ENCODE measurements around the gene TP53.

The TP53 gene

GRCh38 chr17:7706631-7707354 is 19.5 kb upstream of the TP53 start:
- DNase-seq (ENCODE audit: low spot score) = no peak

- DNase-seq (ENCODE audit: low spot score) = no peak
These were observed 18.3 kb upstream of the TP53 start for GRCh38 chr17:7705269-7706255.

- peak; percentile 63 for DNase-seq (ENCODE audit: low spot score)
These were observed 17.4 kb upstream of the TP53 start, which contains the start of gene EFNB3 for GRCh38 chr17:7704601-7705268. TSS of gene EFNB3 (plus strand) at chr17:7705202. CDS start at chr17:7705599, 397 bp downstream.

- peak; percentile 76 for DNase-seq (ENCODE audit: low spot score)
These were observed 16.5 kb upstream of the TP53 start for GRCh38 chr17:7703584-7704479.

- no peak for DNase-seq (ENCODE audit: low spot score)
These were observed 15.5 kb upstream of the TP53 start for GRCh38 chr17:7702776-7703175.

- no peak for DNase-seq (ENCODE audit: low spot score)
These were observed 14.4 kb upstream of the TP53 start for GRCh38 chr17:7701681-7702080.

GRCh38 chr17:7700510-7700909 is 13.2 kb upstream of the TP53 start:
- DNase-seq (ENCODE audit: low spot score) = no peak

- DNase-seq (ENCODE audit: low spot score) = no peak
These were observed 10.7 kb upstream of the TP53 start for GRCh38 chr17:7697828-7698588.

- DNase-seq (ENCODE audit: low spot score) = no peak
These were observed 8.3 kb upstream of the TP53 start for GRCh38 chr17:7695586-7695985.

GRCh38 chr17:7688808-7689316 is 1.6 kb upstream of the TP53 start:
- no peak for DNase-seq (ENCODE audit: low spot score)

- DNase-seq (ENCODE audit: low spot score) = peak; percentile 99
These were observed 868 bp upstream of the TP53 start, which contains the start of gene WRAP53 for GRCh38 chr17:7687908-7688807. TSS of gene WRAP53 (plus strand) at chr17:7688477. CDS start at chr17:7688649, 172 bp downstream.

GRCh38 chr17:7686222-7687071 is 843 bp downstream of the TP53 start:
- DNase-seq (ENCODE audit: low spot score) = peak; percentile 88

- DNase-seq (ENCODE audit: low spot score) = peak; percentile 95
These were observed 1.6 kb downstream of the TP53 start for GRCh38 chr17:7685533-7686221.

- DNase-seq (ENCODE audit: low spot score) = no peak
These were observed 2.3 kb downstream of the TP53 start for GRCh38 chr17:7684851-7685532.

- DNase-seq (ENCODE audit: low spot score) = no peak
These were observed 9.8 kb downstream of the TP53 start for GRCh38 chr17:7677388-7678067.

GRCh38 chr17:7676533-7676932 is 10.8 kb downstream of the TP53 start:
- no peak for DNase-seq (ENCODE audit: low spot score)

Measured in cerebellar cortex (tissue), 1 donor.